NCI-H460 (cell line): ENCODE results near the gene FXYD3. TPM values are rescaled to one million over a fixed set of nuclear protein-coding genes. Genes with fewer than 3 reads are reported as not detected.
A peak's percentile ranks its signal among the peaks of the same experiment; 100 is the strongest.

Experiments
- DNase-seq: peaks from one replicate; pipeline ENCODE4 v3.0.0-alpha.2; 2016; ENCODE audit warnings: low read depth; ENCODE audit errors: extremely low read depth
- polyA plus RNA-seq: library from polyadenylated mRNA; depleted of rRNA; stranded (reverse); fragments of >200 nt; gene quantifications from 2 replicates; pipeline ENCODE4 v1.2.3, GENCODE V29; 2014; cell fraction: nucleus; rRNA removed
- total RNA-seq: library from RNA; depleted of rRNA; stranded (reverse); fragments of >200 nt; shearing (Covaris generic); gene quantifications from 2 replicates; pipeline ENCODE4 v1.2.3, GENCODE V29; 2014; rRNA removed

FXYD3 gene
- not detected in 2 replicates for total RNA-seq
- not detected in 2 replicates for polyA plus RNA-seq

- DNase-seq, result no peak
Measured at GRCh38 chr19:35115177-35115951, at the start of gene FXYD3. Gene FXYD3, plus strand, starts transcription at chr19:35115823. Its CDS starts 3,554 bp downstream, at chr19:35119377.

GRCh38 chr19:35066121-35066520 is 49.5 kb upstream of the FXYD3 start:
- no peak for DNase-seq

GRCh38 chr19:35066691-35067563 is 48.7 kb upstream of the FXYD3 start:
- DNase-seq, result peak; percentile 70

- DNase-seq, result no peak
Measured at GRCh38 chr19:35068941-35069634, 46.5 kb upstream of the FXYD3 start.

- no peak for DNase-seq
Measured at GRCh38 chr19:35069696-35070095, 45.9 kb upstream of the FXYD3 start.

GRCh38 chr19:35070471-35070870 is 45.2 kb upstream of the FXYD3 start:
- no peak for DNase-seq

GRCh38 chr19:35073516-35073915 is 42.1 kb upstream of the FXYD3 start:
- no peak for DNase-seq

- no peak for DNase-seq
Measured at GRCh38 chr19:35073941-35074340, 41.7 kb upstream of the FXYD3 start.

GRCh38 chr19:35074426-35075201 is 41.0 kb upstream of the FXYD3 start:
- DNase-seq, result no peak

GRCh38 chr19:35075202-35076025 is 40.2 kb upstream of the FXYD3 start:
- no peak for DNase-seq

GRCh38 chr19:35076026-35076370 is 39.6 kb upstream of the FXYD3 start:
- no peak for DNase-seq

GRCh38 chr19:35076657-35077056 is 39.0 kb upstream of the FXYD3 start:
- DNase-seq, result no peak

- no peak for DNase-seq
Measured at GRCh38 chr19:35077411-35078223, 38.0 kb upstream of the FXYD3 start.

- no peak for DNase-seq
Measured at GRCh38 chr19:35079826-35080225, 35.8 kb upstream of the FXYD3 start.

GRCh38 chr19:35080613-35081170 is 34.9 kb upstream of the FXYD3 start:
- no peak for DNase-seq

- DNase-seq, result no peak
Measured at GRCh38 chr19:35081201-35081600, 34.4 kb upstream of the FXYD3 start.

GRCh38 chr19:35083691-35084508 is 31.7 kb upstream of the FXYD3 start:
- no peak for DNase-seq

- DNase-seq, result no peak
Measured at GRCh38 chr19:35084509-35084762, 31.2 kb upstream of the FXYD3 start.
